Hindlimb muscle (tissue), 1 donor: ENCODE measurements around the gene WNT7B. TPM values are rescaled to one million over a fixed set of nuclear protein-coding genes. Genes with fewer than 3 reads are reported as not detected.
A peak's percentile ranks its signal among the peaks of the same experiment; 100 is the strongest.
"Not testable (repeated sequence)": the region's sequence is repeated elsewhere in the genome, so short reads cannot be mapped to it uniquely, and the experiment has no call there.

Experiments used
- DNase-seq: peaks from one replicate; pipeline ENCODE4 v3.0.0-alpha.2; 2013
- polyA plus RNA-seq: library from polyadenylated mRNA; unstranded; fragments of 120-200 nt; gene quantifications from one replicate; pipeline ENCODE4 v1.2.1, GENCODE V29; 2013; ENCODE audit not compliant: insufficient read length

Gene WNT7B
- polyA plus RNA-seq, 1 donor: 0.12 TPM

- no peak for DNase-seq
These were observed 31.3 kb upstream of the WNT7B start for GRCh38 chr22:46008291-46008690.

- peak; percentile 89 for DNase-seq
These were observed 30.9 kb upstream of the WNT7B start for GRCh38 chr22:46007848-46008261.

- peak; percentile 80 for DNase-seq
These were observed 30.3 kb upstream of the WNT7B start for GRCh38 chr22:46007003-46007847.

- DNase-seq: peak; percentile 92
These were observed 29.5 kb upstream of the WNT7B start for GRCh38 chr22:46006379-46007002.

GRCh38 chr22:46005116-46005705, 28.2 kb upstream of the WNT7B start:
- DNase-seq: not testable (repeated sequence)

- no peak for DNase-seq
These were observed 27.3 kb upstream of the WNT7B start for GRCh38 chr22:46004105-46004866.

GRCh38 chr22:46003271-46004091, 26.5 kb upstream of the WNT7B start:
- DNase-seq: no peak

- no peak for DNase-seq
These were observed 25.9 kb upstream of the WNT7B start for GRCh38 chr22:46002757-46003270.

GRCh38 chr22:46001426-46002106, 24.6 kb upstream of the WNT7B start:
- no peak for DNase-seq

GRCh38 chr22:46001046-46001425, 24.1 kb upstream of the WNT7B start:
- no peak for DNase-seq

- no peak for DNase-seq
These were observed 23.4 kb upstream of the WNT7B start for GRCh38 chr22:46000081-46001027.

- no peak for DNase-seq
These were observed 22.5 kb upstream of the WNT7B start for GRCh38 chr22:45999379-45999971.

- DNase-seq: no peak
These were observed 21.8 kb upstream of the WNT7B start for GRCh38 chr22:45998638-45999378.

- no peak for DNase-seq
These were observed 21.0 kb upstream of the WNT7B start for GRCh38 chr22:45997777-45998637.

GRCh38 chr22:45997077-45997776, 20.3 kb upstream of the WNT7B start:
- peak; percentile 95 for DNase-seq

GRCh38 chr22:45996241-45997076, 19.5 kb upstream of the WNT7B start:
- DNase-seq: no peak
